Activated T-cell treated with anti-CD3 and anti-CD28 coated beads, Interleukin-2, amount 50 U/mL, for 24 hours (primary cell): ENCODE data around the gene PAGR1.
"Not testable (repeated sequence)": the region's sequence is repeated elsewhere in the genome, so short reads cannot be mapped to it uniquely, and the experiment has no call there.

Experiments
- DNase-seq: peaks from one replicate; pipeline ENCODE4 v3.0.0-alpha.2; 2020
- H3K27ac Mint-ChIP-seq: 2 replicates; pipeline ENCODE4 v1.8.0; 2020; ENCODE audit warnings: mild to moderate bottlenecking, mixed read lengths
- H3K27me3 Mint-ChIP-seq: 2 replicates; pipeline ENCODE4 v1.8.0; 2020; ENCODE audit warnings: mixed read lengths
- H3K36me3 Mint-ChIP-seq: 2 replicates; pipeline ENCODE4 v1.8.0; 2020; ENCODE audit warnings: low read depth, mixed read lengths
- H3K4me1 Mint-ChIP-seq: 2 replicates; pipeline ENCODE4 v1.8.0; 2020; ENCODE audit warnings: low read depth, mixed read lengths
- H3K4me3 Mint-ChIP-seq: 2 replicates; pipeline ENCODE4 v1.8.0; 2020; ENCODE audit warnings: mild to moderate bottlenecking, moderate library complexity, mixed read lengths
- H3K9me3 Mint-ChIP-seq: 2 replicates; pipeline ENCODE4 v1.8.0; 2020; ENCODE audit warnings: mixed read lengths

Gene PAGR1

DNA sequence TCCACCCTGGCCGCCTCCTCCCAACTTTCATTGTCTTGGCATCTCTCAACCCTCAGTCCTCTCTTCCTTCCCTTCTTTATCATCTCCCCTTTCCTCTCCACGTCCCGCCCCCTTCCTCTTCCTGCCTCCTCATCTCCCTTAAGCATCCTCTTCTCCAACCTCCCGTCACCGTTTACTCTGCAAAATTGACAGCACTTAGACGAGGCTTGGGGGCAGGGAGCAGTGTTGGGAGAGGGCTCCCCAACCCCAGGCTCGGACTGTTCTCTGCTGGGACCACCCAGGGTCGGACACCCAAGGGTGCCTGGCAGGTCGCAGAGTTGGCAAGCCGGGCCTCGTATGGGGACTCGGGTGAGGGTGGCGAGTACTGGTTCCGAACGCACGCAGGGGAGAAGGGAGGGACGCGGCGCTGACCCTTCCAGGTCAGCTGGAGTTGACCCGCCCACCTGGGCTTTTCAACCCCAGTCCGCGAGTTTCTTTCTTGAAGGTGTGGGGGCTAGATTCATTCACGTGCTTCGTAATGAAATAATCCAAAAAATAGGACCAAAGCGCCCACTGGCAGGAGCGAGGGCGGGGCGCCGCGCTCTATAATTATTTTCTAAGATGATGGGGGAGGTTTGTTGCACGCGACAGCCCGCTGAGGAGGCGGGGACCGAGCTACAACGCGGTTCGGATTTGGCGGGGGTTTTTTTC is 775 bp upstream of the PAGR1 start:
- H3K27me3 Mint-ChIP-seq = peaks cover 2% of the 10 kb centered on the region
- H3K9me3 Mint-ChIP-seq = no peaks in the 10 kb centered on the region
- peak; percentile 71 for DNase-seq
- peak overlapping the region; percentile 99 for H3K4me3 Mint-ChIP-seq
- H3K36me3 Mint-ChIP-seq = peaks cover 46% of the 10 kb centered on the region
- peak overlapping the region; percentile 97 for H3K27ac Mint-ChIP-seq
- peaks cover 72% of the 10 kb centered on the region for H3K4me1 Mint-ChIP-seq

DNA sequence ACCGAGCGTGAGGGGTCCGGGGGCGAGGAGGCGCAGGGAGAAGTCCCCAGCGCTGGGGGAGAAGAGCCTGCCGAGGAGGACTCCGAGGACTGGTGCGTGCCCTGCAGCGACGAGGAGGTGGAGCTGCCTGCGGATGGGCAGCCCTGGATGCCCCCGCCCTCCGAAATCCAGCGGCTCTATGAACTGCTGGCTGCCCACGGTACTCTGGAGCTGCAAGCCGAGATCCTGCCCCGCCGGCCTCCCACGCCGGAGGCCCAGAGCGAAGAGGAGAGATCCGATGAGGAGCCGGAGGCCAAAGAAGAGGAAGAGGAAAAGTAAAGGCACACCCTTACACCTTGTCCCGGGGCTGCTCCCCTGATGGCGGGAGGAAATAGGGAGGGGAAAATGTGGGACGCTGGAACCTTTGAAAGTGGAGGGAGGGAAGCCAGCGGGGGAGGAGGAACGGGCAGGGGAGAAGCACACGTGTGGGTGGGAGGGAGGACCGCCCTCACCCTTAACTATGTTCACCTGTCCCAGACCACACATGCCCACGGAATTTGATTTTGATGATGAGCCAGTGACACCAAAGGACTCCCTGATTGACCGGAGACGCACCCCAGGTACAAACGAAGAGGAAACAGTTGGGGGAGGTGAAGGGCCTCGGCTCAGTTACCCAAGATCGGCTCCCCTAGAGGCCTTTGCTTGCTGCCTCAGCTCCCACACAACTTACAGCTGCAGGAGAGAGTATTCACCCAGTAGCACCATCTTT is 916 bp downstream of the PAGR1 start:
- H3K9me3 Mint-ChIP-seq = no peaks in the 10 kb centered on the region
- peaks cover 71% of the 10 kb centered on the region for H3K4me1 Mint-ChIP-seq
- peak overlapping the region; percentile 99 for H3K4me3 Mint-ChIP-seq
- peak overlapping the region; percentile 97 for H3K27ac Mint-ChIP-seq
- H3K27me3 Mint-ChIP-seq = peaks cover 2% of the 10 kb centered on the region
- H3K36me3 Mint-ChIP-seq = peaks cover 53% of the 10 kb centered on the region
- peak; percentile 79 for DNase-seq

DNA sequence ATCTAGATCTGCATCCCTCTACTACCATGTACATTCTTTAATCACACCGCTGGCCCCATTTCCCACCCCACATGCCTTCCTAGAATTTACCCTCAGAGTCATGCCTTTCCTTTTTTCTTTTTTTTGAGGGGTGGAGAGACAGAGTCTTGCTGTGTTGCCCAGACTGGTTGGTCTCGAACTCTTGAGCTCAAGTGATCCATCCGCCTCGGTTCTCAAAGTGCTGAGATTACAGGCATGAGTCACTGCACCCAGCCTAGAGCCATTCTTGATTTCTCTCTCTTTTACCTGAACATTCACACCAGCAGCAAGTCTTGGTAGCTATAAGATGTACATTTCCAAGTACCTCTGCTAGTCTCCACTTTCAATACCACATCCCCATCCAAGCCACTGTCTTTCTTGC is 2.1 kb downstream of the PAGR1 start:
- DNase-seq = no peak
- H3K36me3 Mint-ChIP-seq = peaks cover 59% of the 10 kb centered on the region
- H3K9me3 Mint-ChIP-seq = no peaks in the 10 kb centered on the region
- peaks cover 76% of the 10 kb centered on the region for H3K4me1 Mint-ChIP-seq
- no peaks in the 10 kb centered on the region for H3K27me3 Mint-ChIP-seq
- H3K27ac Mint-ChIP-seq = peak overlapping the region; percentile 97
- H3K4me3 Mint-ChIP-seq = peak overlapping the region; percentile 99

DNA sequence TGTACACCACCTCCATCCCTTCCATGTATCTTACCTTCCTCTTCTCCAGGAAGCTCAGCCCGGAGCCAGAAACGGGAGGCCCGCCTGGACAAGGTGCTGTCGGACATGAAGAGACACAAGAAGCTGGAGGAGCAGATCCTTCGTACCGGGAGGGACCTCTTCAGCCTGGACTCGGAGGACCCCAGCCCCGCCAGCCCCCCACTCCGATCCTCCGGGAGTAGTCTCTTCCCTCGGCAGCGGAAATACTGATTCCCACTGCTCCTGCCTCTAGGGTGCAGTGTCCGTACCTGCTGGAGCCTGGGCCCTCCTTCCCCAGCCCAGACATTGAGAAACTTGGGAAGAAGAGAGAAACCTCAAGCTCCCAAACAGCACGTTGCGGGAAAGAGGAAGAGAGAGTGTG is 3.6 kb downstream of the PAGR1 start:
- Mint-ChIP-seq H3K27me3 (no peaks in the 10 kb centered on the region), H3K9me3 (no peaks in the 10 kb centered on the region), H3K4me1 (peaks cover 81% of the 10 kb centered on the region), H3K27ac (peak overlapping the region; percentile 97), H3K36me3 (peaks cover 59% of the 10 kb centered on the region), H3K4me3 (peak overlapping the region; percentile 99)
- no peak for DNase-seq

DNA sequence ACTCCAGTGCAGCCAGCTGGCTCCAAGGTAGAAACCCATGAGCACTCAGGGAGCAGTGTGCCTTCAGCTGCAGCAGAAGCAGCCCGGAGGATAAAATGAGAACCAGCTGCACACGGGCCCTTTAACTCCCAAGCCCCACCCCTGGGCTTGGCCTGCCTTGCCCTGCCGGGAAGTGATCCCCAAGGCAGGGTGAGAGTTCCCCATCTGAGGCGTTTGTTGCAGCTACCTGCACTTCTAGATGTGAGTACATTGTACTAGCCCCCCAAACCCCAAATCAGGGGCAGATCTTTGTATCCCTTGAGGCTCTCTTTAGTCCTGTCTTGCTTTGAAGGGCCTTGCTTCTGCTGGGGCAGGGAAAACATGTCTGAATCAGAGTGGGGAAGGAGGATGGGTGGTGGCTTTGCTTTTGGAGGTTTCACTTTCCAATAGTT is 4.3 kb downstream of the PAGR1 start, which contains the start of gene MVP:
Gene MVP, plus strand, starts transcription at position 192 of the 431 bp plus-strand sequence. CDS start 10,088 bp downstream, outside the sequence.
- H3K4me3 Mint-ChIP-seq = peak within 1 kb of the TSS; percentile 99
- H3K27me3 Mint-ChIP-seq = no peaks in the 10 kb centered on the region
- no peaks in the 10 kb centered on the region for H3K9me3 Mint-ChIP-seq
- peaks cover 62% of the 10 kb centered on the region for H3K36me3 Mint-ChIP-seq
- peak within 1 kb of the TSS; percentile 97 for H3K27ac Mint-ChIP-seq
- peak; percentile 77 for DNase-seq
- peaks cover 81% of the 10 kb centered on the region for H3K4me1 Mint-ChIP-seq

DNA sequence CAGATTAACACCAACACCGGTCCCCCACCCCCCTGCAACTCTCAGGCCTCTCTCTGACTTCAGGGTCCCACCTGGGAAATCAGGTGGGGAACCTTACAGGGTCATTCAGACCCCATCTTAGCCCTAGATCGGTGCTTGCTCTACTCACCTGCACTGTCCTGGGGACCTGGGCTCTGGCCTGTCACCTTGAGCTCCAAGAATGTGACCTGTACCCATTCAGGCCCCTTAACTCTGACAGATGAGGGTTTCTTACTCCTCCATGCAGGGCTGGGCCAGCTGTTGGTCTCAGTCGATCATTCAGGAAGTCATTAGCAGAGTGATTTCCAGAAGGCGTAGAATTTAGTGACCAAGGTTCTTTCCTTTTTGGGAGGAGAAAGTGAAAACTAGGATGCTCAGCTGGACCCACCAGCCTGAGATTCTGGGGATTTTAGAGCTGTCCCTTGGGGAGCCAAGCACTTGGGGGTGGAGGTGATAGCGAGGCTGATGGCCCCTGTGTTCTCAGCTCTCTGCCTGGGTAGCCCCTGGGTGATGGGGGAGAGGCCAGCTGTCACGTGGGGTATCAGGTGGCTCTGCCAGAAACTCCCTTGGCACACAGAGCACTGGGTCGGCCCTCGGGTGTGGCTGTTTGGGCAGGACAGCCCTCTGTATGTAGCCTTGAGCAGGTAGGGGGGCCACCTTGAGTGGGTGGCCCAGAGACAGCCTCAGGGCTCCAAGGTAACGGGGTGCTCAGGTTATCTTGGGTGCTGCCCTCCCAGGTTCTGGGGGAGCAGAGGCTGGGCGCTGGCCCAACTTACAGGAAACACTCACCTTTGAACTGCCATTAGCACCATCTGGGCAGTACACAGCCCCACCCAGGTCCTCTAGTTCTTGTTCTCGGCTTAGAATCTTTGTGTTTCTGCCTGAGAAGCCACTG is 5.0 kb downstream of the PAGR1 start:
- peaks cover 65% of the 10 kb centered on the region for H3K36me3 Mint-ChIP-seq

DNA sequence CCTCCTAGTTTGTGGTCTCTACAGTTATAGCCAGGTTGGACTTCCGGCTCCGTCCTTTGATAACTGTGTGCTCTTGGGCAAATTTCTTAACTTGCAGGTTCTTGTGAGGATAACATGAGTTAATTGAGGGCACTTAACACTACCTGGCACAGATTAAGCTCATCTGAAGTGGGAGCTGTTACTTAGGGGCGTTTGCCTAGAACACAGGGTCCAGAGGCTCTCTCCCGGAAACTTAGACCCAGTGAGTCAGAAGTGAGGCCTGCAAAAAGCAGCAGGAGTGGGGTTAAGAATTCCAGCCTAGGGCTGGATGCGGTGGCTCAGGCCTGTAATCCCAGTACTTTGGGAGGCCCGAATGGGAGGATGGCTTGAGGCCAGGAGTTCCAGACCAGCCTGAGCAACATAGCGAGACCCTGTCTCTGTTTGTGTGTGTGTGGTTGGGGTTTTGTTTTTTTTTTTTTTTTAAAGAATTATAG is 5.7 kb downstream of the PAGR1 start:
- H3K36me3 Mint-ChIP-seq = peaks cover 60% of the 10 kb centered on the region
- H3K4me1 Mint-ChIP-seq = peaks cover 92% of the 10 kb centered on the region
- no peaks in the 10 kb centered on the region for H3K9me3 Mint-ChIP-seq
- no peak for DNase-seq
- H3K4me3 Mint-ChIP-seq = peak overlapping the region; percentile 99
- no peaks in the 10 kb centered on the region for H3K27me3 Mint-ChIP-seq
- peak overlapping the region; percentile 97 for H3K27ac Mint-ChIP-seq

More for the DNA sequence above, 5.0 kb downstream of the PAGR1 start:
- DNase-seq = peak; percentile 64
- Mint-ChIP-seq H3K9me3 (no peaks in the 10 kb centered on the region), H3K27me3 (no peaks in the 10 kb centered on the region), H3K27ac (peak overlapping the region; percentile 97), H3K4me1 (peaks cover 85% of the 10 kb centered on the region), H3K4me3 (peak overlapping the region; percentile 99)

DNA sequence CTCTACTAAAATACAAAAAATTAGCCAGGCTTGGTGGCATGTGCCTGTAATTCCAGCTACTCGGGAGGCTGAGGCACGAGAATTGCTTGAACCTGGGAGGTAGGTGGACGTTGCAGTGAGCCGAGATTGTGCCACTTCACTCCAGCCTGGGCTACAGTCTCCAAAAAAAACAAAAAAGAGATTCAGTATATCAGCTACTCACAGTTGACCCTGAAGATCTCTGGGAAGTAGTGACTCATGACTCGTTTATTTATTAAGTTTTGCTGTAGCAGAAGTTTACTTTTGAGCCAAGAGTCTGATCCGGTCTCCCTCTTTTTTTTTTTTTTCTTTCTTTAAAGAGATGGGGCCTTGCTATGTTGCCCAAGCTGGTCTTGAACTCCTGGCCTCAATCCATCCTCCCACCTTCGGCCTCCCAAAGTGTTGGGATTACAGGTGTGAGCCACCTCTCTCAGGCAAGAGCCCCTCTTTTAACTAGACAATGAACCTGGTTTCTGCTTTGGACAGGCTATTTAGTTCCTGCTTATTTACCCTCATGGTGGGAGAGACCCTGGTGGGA is 8.7 kb downstream of the PAGR1 start:
- Mint-ChIP-seq H3K36me3 (peaks cover 39% of the 10 kb centered on the region), H3K4me3 (peak overlapping the region; percentile 69), H3K4me1 (peaks cover 91% of the 10 kb centered on the region), H3K9me3 (no peaks in the 10 kb centered on the region), H3K27me3 (no peaks in the 10 kb centered on the region), H3K27ac (peak overlapping the region; percentile 94)
- no peak for DNase-seq

DNA sequence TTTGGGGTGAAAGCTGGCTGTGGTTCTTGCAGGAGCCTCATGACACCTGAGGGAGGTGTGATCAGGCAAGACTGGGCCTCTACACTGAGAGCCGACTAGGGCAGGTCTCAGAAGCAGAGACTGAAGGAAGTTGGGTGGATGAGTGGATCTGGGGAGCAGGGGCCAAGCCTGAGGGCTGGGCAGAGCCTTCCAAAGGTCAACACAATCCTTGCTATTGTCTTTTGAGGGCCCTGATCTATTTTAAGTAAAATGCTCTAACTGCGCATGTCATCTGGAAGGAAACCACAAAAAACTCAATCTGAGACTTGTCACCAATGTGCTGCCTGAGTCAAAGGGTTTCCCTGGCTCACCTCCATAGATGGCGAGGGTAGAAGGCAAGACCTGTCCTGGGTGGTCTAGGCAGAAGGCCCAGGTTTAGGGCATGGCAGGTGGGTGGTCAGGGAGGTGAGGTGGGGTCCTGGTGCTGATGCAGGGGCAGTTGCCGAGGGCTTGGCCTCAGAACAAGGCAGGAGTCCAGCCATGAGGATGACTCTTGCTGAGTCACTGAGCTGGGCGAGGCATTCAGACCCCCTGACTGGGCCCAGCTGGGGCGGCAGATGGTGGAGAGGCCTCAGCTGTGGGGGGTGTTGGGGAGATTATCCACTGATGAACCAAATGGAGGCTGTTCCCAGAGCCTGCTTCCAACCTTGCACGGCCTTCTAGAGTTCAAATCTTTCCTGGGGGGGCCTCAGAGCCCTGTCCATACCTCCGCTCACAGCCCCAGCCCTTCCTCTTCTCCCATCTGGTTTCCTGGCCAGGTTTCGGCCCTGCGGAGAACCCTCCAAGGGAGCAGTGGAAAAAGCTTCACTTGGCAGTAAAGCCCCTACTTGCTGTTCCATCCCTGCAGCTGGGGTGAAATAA is 9.4 kb downstream of the PAGR1 start:
- peak; percentile 74 for DNase-seq

DNA sequence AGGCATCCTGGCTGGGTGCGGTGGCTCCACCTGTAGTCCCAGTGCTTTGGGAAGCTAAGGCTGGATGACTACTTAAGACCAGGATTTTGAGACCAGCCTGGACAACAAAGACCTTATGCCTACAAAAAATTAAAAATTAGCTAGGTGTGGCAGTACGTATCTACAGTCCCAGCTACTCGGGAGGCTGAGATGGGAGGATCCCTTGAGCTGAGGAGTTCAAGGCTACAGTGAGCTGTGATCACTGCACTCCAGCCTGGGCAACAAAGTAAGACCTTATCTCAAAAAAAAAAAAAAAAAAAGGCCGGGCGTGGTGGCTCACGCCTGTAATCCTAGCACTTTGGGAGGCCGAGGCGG is 10.4 kb downstream of the PAGR1 start:
- DNase-seq = no peak
- peaks cover 33% of the 10 kb centered on the region for H3K36me3 Mint-ChIP-seq
- H3K4me1 Mint-ChIP-seq = peaks cover 88% of the 10 kb centered on the region
- peak overlapping the region; percentile 72 for H3K4me3 Mint-ChIP-seq
- no peaks in the 10 kb centered on the region for H3K9me3 Mint-ChIP-seq
- peak overlapping the region; percentile 94 for H3K27ac Mint-ChIP-seq
- no peaks in the 10 kb centered on the region for H3K27me3 Mint-ChIP-seq

More for the DNA sequence above, 9.4 kb downstream of the PAGR1 start:
- Mint-ChIP-seq H3K4me1 (peaks cover 91% of the 10 kb centered on the region), H3K9me3 (no peaks in the 10 kb centered on the region), H3K4me3 (peak overlapping the region; percentile 69), H3K27ac (peak overlapping the region; percentile 94), H3K36me3 (peaks cover 35% of the 10 kb centered on the region), H3K27me3 (no peaks in the 10 kb centered on the region)

DNA sequence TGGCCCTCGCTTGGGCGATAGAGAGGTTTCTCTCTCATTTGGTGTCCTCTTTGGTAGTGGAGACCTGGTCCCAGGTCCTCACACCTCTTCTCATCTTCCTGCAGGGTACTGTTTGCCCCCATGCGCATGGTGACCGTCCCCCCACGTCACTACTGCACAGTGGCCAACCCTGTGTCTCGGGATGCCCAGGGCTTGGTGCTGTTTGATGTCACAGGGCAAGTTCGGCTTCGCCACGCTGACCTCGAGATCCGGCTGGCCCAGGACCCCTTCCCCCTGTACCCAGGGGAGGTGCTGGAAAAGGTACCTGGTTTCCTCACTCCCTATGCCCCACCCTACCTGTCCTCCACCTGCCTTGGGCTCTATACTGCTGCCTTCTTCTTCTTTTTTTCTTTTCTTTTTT is 14.8 kb downstream of the PAGR1 start:
- H3K27ac Mint-ChIP-seq = peak overlapping the region; percentile 54
- H3K4me1 Mint-ChIP-seq = peaks cover 59% of the 10 kb centered on the region

DNA sequence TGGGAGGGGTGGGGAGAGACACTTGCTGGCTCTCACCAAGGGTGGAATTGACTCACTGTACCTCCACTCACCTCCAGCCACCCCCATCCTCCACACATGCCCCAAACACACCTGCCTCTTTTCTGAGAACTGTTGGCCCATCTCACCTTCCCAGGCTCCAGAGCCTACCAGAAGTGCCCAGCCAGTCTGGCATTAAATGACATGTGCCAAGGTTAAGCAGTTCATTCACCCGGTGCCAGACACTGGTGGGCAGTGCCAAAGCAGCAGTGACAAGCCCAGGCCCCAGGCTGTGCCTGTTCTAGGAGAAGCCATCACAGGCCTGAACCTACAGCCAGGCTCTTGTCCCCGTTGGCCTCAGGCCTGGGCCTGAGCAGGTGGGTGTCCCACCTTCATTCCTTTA is 15.5 kb downstream of the PAGR1 start:
- H3K36me3 Mint-ChIP-seq = peaks cover 56% of the 10 kb centered on the region
- no peaks in the 10 kb centered on the region for H3K27me3 Mint-ChIP-seq
- H3K9me3 Mint-ChIP-seq = no peaks in the 10 kb centered on the region
- H3K4me1 Mint-ChIP-seq = peaks cover 52% of the 10 kb centered on the region
- no peak overlapping the region for H3K4me3 Mint-ChIP-seq
- no peak for DNase-seq
- H3K27ac Mint-ChIP-seq = peak overlapping the region; percentile 61

More for the DNA sequence above, 14.8 kb downstream of the PAGR1 start:
- peaks cover 49% of the 10 kb centered on the region for H3K36me3 Mint-ChIP-seq
- no peaks in the 10 kb centered on the region for H3K27me3 Mint-ChIP-seq
- H3K4me3 Mint-ChIP-seq = no peak overlapping the region
- H3K9me3 Mint-ChIP-seq = no peaks in the 10 kb centered on the region
- no peak for DNase-seq

DNA sequence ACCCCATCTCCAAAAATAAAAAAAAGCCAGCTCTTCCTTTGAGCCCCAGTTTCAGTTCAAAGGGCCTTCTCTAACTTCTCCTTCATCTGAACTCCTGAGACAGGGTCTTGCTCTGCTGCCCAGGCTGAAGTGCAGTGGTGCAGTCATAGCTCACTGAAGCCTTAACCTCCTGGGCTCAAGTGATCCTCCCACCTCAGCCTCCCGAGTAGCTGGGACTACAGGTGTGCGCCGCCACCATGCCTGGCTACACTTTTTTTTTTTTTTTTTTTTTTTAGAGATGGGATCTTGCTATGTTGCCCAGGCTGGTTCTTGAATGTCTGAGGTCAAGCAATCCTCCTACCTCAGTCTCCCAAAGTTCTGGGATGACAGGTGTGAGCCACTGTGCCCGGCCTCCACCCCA is 17.3 kb downstream of the PAGR1 start:
- H3K27ac Mint-ChIP-seq, H3K4me3 Mint-ChIP-seq, DNase-seq, H3K9me3 Mint-ChIP-seq, H3K27me3 Mint-ChIP-seq: not testable (repeated sequence)
- Mint-ChIP-seq H3K4me1 (peaks cover 34% of the 10 kb centered on the region), H3K36me3 (peaks cover 71% of the 10 kb centered on the region)
